Activated gamma-delta T cell (primary cell): Measurements from ENCODE around the gene C5orf15.

Experiments
- DNase-seq: peaks from one replicate; lab custom pipeline; 2025; lab: John Stamatoyannopoulos, UW
- total RNA-seq, 2 donors: gene quantifications; one replicate each; lab custom pipeline; 2026; lab: John Stamatoyannopoulos, UW

C5orf15 gene
- 24.0 to 32.1 reads per million in 2 donors for total RNA-seq

DNA sequence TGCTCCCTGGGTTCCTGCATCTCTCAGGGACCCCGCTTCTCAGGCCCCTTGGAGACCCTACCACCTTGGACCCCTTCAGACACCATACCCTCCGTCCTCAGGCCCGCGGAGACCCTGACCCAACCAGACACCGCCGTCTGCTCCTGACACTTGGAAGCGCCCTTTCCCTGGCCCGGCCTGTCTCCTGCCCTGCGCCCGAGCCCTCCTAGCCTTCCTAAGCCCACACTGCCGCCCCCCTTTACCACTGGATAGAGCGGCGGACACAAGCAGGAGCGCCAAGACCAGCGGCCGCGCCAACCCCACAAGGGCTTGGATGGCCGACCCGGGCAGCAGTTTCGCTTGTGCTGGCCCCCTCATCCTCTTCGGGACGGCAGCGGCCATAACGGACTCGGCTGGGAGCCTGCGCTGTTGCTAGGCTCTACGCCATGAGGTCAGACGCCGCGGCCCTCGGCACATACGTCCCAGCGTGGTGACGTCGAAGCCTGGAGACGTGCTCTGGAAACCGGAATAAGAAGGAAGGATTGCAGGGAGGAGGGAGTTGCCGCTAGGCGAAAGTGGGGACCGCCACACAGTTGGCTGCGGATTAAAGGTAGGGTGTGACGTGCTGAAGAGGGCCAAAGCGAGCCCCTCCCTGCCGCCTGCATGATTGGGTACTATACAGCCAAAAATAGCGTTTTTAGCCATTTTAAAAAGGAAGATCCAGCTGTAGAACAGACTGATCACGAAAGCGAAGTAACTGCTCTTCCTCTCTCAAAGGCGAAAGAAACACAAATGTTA, at the start of gene C5orf15:
Gene C5orf15, minus strand, starts transcription at position 422 of the 777 bp plus-strand sequence. Its CDS starts 41 bp downstream, at position 381.
- DNase-seq = peak; percentile 79

DNA sequence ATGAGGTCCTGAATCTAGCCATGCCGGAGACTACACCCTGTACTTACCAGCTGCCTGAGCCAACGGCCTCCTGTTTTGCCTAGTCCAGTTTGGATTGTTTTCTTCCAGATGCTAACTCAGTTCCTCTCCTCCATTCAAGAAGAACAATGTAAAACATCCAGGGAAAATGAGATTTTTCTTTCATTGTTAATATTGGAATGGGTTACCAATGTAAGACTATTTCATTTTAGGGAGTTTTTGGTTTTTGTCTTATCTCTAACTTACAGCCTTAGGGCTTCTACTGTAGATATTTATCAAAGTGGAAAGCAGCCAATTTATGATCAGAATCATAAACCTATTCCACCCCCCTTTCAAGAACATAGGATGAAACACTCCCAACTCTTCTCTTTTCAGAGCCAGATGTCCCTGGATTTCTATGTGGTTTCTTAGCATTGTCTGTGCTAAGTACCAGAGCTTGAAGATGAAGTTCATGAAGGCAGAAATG, 39.9 kb upstream of the C5orf15 start:
- DNase-seq = no peak

DNA sequence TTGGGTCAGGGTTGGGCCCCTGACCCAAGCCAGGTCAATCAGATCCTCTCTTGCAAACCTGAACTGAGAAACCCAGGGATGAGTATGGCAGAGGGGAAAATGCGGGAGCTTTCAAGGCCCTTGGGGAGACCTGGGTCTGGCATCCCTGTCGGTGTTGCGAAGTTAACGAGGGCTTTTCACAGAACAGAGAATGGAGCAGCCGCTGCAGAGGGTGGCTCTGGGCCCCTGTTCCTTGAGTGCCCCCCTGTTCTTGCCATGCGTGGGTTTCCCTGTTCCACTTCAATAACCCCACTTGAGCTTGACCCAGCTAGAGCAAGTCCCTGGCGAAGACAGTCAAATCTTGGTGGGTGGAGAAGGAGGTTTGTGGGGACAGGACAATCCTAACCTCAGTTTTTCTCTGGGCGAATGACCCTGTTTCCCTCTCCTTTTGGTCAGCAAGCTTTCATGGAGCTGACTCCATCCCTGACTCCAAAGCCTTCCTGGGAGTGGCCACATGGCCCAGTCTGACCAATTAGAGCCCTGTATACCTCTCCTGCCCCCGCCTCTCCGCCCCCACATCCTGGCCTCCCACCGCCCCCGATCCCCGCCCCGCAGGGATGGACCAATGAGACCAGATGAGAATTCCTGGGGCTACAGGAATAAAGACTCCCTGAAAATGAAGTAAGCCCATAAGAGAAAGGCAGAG, 39.3 kb upstream of the C5orf15 start:
- no peak for DNase-seq

GRCh38 chr5:134006115-134006514, 37.7 kb upstream of the C5orf15 start:
- DNase-seq = no peak

GRCh38 chr5:134005417-134006061, 37.1 kb upstream of the C5orf15 start:
- DNase-seq = no peak

GRCh38 chr5:134004626-134005416, 36.4 kb upstream of the C5orf15 start, which contains the start of gene VDAC1:
VDAC1 (minus strand) TSS chr5:134004975; CDS start chr5:133993012, 11,963 bp downstream.
- peak; percentile 84 for DNase-seq

DNA sequence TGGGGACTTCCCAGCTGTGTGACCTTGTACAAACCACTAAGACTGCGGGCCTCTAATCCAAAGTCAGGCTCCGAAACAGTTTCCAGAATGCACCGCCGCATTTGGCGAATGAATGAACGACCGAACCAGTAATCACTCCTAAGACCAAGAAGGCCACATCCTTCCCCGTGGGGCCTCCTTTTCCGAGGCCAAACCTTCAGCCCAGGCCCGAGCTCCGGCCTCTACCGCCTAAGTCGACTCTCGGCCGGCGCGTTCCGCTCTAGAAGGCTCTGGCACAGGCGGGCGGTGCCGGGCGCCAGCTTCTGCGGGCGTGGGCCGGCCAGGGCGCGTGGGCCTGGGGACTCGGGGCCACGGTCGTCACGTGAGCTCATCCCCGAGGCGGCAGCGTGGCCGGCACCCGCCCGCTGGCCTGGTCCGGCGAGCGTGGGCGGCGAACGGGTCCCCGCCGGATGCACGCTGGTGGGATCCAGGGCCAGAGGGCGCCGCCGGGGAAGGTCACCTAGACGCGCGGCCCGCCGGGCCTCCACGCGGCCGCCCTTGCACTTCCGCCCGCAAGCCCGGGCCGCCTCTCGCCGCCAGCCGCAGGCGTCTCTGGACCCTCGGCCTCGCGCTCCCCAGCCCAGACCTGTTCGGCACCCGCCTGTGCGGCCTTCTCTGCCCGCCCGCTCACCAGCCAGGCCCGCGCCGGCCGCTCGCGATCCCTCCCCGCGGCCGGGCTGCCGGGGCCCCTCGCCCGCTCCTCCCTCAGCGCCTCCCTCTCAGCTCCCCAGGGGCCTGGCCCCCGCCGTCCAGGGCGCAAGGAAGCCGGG, 35.6 kb upstream of the C5orf15 start:
- peak; percentile 56 for DNase-seq

DNA sequence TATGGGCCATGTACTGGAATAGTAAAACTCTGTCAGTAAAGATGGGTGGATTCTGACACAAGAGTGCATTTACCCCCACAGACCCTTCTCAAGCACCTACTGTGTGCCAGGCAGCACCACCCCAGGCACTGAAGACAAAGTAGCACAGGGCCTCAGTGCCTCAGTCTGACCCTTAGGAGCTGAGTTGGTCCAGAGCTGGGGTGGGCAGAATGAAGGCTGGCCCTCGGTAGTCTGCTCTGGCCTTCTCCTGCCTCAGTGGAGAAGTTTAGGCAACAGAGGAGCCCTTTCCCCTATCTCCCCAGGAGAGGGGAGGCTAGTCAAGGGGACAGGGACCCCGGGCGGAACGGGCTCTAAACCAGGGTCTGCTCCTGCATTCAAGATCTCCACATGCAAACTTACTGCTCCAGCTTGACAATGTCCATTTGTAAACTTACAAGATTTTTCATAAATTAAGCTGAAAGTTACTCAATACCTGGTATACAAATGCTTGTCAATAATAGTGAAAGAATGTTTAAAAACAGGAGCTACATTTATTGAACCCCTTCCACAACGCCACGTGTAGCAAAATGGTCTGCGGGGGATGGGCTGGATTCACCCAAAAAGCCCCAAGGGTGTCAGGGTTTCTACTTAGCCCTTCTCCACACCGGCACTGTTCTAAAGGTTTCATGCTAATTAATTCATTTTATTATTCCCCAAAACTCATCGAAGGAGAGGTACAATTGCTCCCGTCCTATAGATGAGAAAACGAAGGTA, 34.8 kb upstream of the C5orf15 start:
- DNase-seq = no peak

GRCh38 chr5:134001938-134002731, 33.7 kb upstream of the C5orf15 start:
- DNase-seq = no peak

GRCh38 chr5:134000696-134001453, 32.5 kb upstream of the C5orf15 start:
- DNase-seq = no peak

- no peak for DNase-seq
Observed at GRCh38 chr5:134000091-134000511, 31.7 kb upstream of the C5orf15 start.

GRCh38 chr5:133998807-133999206, 30.4 kb upstream of the C5orf15 start:
- DNase-seq = no peak

- no peak for DNase-seq
Observed at GRCh38 chr5:133998042-133998441, 29.6 kb upstream of the C5orf15 start.

DNA sequence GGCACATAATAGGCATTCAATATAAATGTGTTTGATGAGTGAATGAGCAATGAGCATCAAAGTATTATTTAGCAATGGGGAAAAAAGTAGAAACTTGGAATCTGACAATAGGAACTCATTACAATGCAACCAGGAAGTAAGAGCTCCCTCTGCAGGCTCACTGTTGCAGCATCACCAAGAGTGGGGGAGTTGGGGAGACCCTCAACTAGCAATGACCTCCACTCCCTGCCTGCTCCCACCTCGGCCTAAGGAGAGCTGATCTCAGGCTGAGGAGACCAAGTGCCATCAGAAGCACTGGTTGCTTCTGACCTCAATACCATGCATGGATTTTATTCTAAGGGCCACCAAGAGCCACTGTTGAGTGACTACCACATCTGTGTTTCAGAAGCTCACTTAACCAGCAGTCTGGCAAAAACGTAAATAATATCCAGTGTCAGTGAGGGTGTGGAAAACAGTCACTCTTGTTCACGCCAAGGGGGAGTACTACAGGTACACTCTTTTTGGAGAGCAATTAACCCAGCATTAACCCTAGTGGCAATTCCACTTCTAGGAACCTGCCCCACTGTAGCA, 28.3 kb upstream of the C5orf15 start:
- DNase-seq = no peak

GRCh38 chr5:133995883-133996563, 27.6 kb upstream of the C5orf15 start:
- DNase-seq = no peak

DNA sequence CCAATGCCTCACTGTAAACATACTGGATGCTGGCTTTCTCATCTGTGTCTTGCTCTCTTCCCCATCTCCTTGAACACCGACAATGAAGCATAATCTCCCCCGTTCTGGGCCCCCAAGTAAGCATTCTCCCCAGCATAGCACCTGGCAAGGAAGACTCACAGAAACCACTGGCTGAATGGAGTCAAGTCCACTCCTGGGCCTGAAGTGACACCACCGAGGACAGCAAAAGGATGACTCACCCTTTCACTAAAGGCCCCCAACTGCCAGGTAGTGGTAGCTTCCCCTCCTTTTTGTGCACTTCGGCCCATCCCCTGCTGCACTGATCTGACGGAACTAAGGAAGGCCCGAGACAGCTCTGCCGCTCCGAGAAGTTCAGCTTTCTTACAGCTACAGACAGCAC, 26.9 kb upstream of the C5orf15 start:
- DNase-seq = no peak

- no peak for DNase-seq
Observed at GRCh38 chr5:133994990-133995333, 26.5 kb upstream of the C5orf15 start.
